Measurements from ENCODE around the gene CSNK2A1.

Gene CSNK2A1

DNA sequence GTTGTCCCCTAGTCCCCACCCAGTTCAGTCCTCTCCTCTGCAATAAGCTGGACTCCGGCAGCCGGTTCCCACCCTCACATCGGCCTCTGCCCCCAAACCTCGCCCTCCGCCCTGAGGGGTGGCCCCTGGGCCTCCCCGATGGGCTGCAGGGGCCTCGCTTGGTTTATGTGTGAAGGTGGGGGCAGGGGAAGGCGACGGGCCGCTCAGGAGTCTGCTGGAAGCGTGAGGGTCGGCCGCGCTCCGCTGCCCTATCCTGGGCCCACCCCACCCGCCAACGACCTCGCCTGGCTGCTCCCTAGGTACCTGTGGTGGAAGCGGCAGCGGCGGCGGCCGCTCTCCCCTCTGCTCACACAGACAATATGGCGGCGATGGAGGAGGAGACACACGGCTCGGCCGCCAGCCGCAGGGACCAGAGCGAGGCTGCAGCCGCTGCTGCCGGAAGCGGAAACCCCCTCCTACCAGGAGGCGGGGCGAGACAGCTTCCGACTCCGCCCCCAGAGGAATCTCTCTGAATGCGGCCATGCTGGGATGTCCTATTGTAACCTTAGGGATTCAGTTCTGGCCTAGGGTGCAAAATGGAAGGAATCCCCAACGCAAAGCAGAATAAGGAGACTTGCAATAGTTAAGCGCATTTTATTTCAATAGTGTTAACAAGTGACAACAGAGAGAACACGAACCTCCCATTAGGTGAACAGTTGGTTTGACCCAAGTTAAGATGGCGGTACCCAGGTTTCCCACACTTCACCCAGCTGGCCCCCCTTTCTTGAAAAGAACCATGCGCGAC lies at the start of gene CSNK2A1:
Gene CSNK2A1 (minus strand): TSS at position 422 of the 784 bp plus-strand sequence. CDS start 35,239 bp downstream, outside the sequence.
- TF ChIP-seq, protein P1, sequence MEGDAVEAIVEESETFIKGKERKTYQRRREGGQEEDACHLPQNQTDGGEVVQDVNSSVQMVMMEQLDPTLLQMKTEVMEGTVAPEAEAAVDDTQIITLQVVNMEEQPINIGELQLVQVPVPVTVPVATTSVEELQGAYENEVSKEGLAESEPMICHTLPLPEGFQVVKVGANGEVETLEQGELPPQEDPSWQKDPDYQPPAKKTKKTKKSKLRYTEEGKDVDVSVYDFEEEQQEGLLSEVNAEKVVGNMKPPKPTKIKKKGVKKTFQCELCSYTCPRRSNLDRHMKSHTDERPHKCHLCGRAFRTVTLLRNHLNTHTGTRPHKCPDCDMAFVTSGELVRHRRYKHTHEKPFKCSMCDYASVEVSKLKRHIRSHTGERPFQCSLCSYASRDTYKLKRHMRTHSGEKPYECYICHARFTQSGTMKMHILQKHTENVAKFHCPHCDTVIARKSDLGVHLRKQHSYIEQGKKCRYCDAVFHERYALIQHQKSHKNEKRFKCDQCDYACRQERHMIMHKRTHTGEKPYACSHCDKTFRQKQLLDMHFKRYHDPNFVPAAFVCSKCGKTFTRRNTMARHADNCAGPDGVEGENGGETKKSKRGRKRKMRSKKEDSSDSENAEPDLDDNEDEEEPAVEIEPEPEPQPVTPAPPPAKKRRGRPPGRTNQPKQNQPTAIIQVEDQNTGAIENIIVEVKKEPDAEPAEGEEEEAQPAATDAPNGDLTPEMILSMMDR (IDR thresholded peaks at IDR 0.05; ENCODE audit: insufficient read depth, low read depth, low read length, missing control alignments): no peak
- peak within 1 kb of the TSS; percentile 84 for H3K4me3 ChIP-seq (ENCODE audit: low read length)
- peak; percentile 95 for DNase-seq (ENCODE audit: low read depth)

DNA sequence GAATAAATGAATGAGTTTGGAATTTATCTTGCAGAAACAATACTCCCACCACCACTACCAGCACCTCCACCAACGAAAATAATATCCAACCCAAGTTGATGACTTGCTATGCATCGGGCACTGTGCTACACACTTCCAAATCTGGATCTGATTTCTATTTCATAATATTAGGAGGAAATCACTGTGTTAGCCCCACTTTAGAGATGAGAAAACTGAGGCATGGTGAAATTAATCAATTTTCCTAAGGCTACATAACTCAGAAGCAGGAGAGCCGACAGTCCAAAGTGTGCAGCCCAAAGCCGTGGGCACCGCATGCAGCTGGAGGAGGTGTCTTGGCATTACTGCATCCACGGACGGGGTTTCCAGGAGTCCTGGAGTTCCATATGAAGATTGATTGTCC lies 48.9 kb upstream of the CSNK2A1 start:
- DNase-seq (ENCODE audit: low read depth): no peak
- H3K4me3 ChIP-seq (ENCODE audit: low read length): no peak overlapping the region
- TF ChIP-seq, protein P1 (IDR thresholded peaks at IDR 0.05; ENCODE audit: insufficient read depth, low read depth, low read length, missing control alignments): no peak

DNA sequence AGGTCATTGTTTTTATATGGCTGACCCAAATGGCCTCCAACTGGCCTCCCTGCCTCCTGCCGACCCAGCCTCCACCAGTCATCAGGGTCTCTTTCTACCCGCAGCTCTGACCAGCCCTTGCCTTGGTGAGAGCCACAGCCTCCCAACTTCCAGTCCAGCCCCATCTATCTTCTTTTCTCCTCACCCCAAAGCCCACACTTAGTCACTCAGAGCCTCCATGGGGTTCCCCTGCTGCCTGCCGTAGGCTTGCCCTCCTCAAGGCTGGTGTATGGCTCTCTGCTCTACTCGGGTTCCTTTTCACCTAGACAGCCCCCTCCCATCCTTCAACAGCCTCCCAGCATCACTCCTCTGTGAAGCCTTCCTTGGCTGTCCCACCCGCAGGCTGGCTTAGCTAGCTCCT lies 48.4 kb upstream of the CSNK2A1 start:
- no peak overlapping the region for H3K4me3 ChIP-seq (ENCODE audit: low read length)
- TF ChIP-seq, protein P1 (IDR thresholded peaks at IDR 0.05; ENCODE audit: insufficient read depth, low read depth, low read length, missing control alignments): no peak
- DNase-seq (ENCODE audit: low read depth): no peak

DNA sequence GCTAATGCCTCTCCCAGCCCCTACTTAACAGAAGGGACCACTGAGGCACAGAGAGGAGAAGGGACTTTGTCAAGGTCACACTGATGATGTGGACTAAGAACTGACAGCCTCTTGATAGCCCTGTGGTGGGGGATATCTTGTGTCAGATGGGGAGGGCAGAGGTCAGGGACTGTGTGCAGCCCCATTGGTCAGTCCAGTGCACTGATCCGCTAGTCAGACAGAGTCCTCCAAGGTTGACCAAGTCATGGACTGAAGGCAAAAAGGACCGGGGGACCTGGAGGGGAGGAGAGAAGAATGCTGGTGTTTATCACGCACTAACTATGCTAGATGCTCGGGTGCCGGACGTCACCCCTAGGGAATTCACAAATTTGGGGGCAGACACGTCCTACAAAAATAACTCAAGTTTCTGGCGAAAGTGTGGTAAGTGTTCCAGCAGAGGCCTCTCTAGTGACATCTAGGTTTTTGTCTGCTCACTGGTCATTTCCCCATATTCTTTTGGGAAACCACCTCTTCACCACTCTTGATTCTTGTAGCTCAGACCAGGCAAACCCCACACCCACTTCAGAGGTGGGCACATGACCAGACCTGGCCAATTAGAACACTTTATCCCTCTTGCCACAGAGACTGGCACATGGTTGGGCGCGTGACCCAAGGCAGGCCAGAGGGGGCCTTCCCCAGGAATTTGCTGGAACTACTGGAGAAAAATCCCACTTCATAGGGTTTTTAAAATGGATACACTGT lies 45.5 kb upstream of the CSNK2A1 start:
- TF ChIP-seq, protein P1 (IDR thresholded peaks at IDR 0.05; ENCODE audit: insufficient read depth, low read depth, low read length, missing control alignments): no peak

DNA sequence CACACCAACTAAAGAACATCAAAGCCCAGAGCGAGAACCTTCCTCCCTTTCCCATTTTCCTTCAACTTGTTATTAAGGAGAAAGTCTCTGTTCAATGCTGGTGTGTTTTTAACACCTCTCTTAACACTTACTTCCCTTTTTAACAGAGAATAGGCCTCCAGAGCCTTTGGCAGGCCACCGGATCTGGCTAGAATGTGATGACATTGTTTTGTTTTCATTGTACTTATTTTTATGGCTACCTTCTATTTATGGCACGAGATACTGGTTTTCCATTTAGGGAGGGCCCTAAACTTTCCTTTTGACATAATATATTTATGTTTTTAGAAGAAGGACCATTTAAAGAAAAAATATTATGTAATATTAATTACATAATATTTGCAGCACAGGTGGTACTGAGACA lies 44.9 kb upstream of the CSNK2A1 start:
- no peak for DNase-seq (ENCODE audit: low read depth)
- TF ChIP-seq, protein P1 (IDR thresholded peaks at IDR 0.05; ENCODE audit: insufficient read depth, low read depth, low read length, missing control alignments): no peak
- no peak overlapping the region for H3K4me3 ChIP-seq (ENCODE audit: low read length)

More for the DNA sequence above, 45.5 kb upstream of the CSNK2A1 start:
- no peak for DNase-seq (ENCODE audit: low read depth)
- H3K4me3 ChIP-seq (ENCODE audit: low read length): no peak overlapping the region

DNA sequence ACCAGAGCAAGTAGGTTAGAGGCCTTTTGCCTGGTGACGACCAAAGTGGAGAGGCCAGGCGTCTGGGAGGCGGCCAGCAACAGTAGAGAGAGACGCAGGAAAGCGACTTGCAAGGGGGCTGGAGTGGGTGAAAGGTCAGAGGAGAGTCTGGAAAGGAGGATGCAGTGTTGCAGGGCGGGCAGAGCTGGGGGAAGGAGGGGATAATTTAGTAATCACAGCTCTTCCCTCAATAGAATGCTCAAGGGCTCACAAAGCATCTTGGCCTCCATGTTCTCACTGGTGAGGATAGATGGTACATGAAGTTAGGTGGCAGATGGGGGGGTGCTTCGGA lies 41.3 kb upstream of the CSNK2A1 start:
- H3K4me3 ChIP-seq (ENCODE audit: low read length): no peak overlapping the region
- DNase-seq (ENCODE audit: low read depth): no peak
- TF ChIP-seq, protein P1 (IDR thresholded peaks at IDR 0.05; ENCODE audit: insufficient read depth, low read depth, low read length, missing control alignments): no peak

Measured in epithelial cell of esophagus (primary cell).